DMS 273 (cell line): ENCODE measurements around the gene TSHZ2.

Experiments used
- DNase-seq: peaks from one replicate; lab custom pipeline; 2025; ENCODE audit not compliant: unreplicated experiment; lab: John Stamatoyannopoulos, UW

Gene TSHZ2

GRCh38 chr20:53227523-53227922, 255.4 kb downstream of the TSHZ2 start:
- no peak for DNase-seq

DNA sequence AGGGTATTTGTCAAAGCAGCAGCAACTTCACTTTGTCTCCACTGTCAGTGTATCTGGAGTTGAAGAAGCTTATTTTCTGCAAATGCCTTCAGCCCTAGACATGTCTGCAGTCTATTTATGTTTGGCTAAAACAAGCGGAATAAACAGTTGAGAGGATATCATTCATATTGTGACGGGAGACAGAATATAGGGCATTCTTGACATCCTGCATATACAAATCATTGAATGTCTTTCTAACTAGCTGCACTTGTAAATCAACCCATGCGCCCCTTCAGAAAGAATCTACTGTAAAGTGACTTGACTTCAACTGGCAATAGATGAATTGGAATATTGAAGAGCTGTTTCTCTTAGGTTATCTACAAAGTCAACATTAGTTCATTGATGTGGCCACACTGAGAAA, 258.9 kb downstream of the TSHZ2 start:
- DNase-seq = no peak

- DNase-seq = no peak
These were observed 265.3 kb downstream of the TSHZ2 start for GRCh38 chr20:53237461-53237860.

- no peak for DNase-seq
These were observed 266.0 kb downstream of the TSHZ2 start for GRCh38 chr20:53238121-53238660.

DNA sequence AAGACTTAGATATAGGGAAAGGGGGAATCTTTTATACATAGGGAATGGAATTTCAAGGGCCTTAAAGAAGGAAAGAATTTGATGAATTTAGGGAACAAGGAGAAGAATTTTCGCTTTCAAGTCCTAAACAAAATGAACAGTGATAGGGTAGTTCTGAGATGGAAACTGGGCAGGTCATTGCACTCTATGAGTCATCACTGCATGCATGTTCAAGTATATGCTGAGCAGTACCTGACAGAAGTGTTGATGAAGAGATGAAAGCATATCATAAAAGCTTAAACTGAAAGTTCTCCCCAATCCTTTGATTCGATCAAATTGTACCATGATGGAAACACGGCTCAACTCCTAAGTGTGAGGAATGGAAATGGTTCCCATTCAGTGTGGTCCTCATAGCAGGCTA, 271.0 kb downstream of the TSHZ2 start:
- no peak for DNase-seq

DNA sequence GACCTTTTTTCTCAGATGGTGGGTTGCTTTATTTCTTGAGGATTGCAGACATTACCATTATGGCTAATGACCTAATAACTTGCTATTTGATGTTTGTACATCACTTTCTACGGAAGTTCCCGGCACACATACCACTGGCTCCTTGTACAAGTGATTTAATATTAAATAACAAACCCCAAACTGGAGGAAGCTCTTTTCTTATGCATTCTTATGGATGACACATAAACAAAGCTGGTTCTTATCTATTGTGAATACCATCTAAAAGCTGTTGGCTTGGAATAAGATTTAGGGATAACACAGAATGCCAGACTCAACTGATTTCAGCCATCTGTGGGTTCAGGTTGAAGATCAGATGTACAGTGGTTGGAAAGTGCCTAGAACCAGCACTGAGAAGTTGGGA, 272.6 kb downstream of the TSHZ2 start:
- DNase-seq = no peak

DNA sequence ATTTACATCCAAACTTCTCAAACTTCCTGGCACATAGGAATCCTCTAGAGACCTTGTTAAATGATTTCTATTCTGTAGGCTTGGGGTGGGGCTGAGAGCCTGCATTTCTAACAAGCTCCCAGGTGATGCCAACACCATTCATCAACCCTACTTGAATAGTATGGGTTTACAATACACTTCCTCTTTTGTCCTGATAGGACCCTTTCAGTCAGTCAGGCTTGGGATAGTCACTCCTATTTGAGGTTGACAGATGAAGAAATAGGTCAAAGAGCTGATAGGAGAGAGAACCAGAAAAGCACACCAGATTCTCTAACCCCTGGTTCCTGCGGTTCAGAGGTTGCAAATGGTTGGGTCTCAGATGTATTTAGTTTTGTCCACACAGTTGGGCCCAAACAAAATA, 273.4 kb downstream of the TSHZ2 start:
- no peak for DNase-seq

GRCh38 chr20:53247468-53248103, 275.4 kb downstream of the TSHZ2 start:
- no peak for DNase-seq

DNA sequence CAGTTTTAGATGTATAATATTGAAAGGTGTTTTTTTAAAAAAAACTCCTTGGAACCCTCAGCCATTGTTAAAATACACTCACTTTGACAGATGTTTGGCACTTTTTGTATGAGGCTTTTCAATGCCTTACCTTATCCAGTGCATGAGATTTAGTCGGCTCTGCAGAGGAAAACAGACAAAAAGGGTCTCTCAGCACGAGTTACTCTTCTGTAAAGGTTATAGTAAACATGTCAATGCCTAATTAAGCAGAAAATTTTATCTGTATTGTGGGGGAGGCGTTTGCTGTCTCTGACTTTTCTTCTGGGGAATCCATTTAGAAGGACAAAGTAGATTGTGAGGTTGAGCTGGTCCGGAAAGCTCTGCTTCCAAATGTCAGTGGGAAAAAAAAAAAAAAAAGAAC, 278.3 kb downstream of the TSHZ2 start:
- DNase-seq = no peak

DNA sequence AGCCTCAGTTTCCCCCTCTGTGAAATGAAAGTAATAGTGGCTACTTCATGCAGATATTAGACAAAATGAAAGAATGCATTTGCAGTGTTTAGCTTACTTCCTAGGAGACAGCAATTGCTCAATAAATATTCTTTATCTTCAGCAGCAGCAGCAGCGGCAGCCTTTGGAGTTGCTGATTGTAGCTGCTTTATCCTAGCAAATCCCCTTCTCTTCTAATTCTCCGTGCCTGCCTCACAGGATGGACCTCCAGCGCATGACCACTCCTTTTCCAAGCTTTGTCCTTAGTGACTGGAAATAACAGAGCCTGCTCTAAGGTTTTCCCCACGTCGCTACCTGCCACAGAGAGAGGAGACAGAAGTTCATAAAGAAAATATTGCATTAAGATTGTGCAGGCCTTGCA, 279.8 kb downstream of the TSHZ2 start:
- no peak for DNase-seq

- DNase-seq = no peak
These were observed 281.5 kb downstream of the TSHZ2 start for GRCh38 chr20:53253668-53254067.

GRCh38 chr20:53255102-53255710, 283.0 kb downstream of the TSHZ2 start:
- DNase-seq = no peak

GRCh38 chr20:53258741-53259140, 286.6 kb downstream of the TSHZ2 start:
- no peak for DNase-seq

- DNase-seq = no peak
These were observed 288.0 kb downstream of the TSHZ2 start for GRCh38 chr20:53260168-53260567.

DNA sequence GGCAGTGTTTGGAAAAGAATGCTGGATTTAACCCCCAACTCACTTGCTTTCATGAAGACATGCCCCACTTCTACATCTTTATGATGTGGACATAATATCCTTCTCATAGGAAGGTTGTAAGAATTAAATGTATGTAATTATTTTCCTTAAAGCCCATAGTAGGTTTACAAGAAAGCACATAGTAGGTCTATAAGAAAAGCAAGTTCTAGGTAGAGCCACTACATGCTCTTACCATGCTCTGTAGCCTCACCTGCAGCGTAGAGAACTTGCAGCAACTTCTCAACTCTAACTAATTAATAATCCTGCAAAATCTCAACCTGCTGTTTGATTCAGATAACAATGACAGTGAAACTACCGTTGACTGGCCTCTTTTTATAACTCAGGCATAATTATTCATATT, 288.4 kb downstream of the TSHZ2 start:
- DNase-seq = no peak

DNA sequence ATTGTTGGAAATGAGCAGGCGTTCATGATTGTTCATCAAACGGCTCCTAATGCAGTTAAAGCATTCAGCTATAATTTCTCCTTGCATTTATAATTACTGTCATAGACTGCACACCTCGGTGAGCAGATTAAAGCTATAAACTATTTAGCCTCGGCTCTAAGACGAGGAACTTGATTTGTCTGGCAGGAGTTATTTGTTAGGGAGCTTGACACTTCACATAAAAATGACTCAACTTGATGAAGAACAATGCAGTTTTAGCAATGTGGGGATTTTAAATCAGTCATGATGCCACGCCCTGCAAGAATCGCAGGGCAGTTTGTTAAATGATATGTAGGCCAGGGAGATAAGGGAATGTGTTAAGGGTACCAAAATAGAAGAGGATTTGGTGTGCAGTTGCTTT, 290.2 kb downstream of the TSHZ2 start:
- no peak for DNase-seq

DNA sequence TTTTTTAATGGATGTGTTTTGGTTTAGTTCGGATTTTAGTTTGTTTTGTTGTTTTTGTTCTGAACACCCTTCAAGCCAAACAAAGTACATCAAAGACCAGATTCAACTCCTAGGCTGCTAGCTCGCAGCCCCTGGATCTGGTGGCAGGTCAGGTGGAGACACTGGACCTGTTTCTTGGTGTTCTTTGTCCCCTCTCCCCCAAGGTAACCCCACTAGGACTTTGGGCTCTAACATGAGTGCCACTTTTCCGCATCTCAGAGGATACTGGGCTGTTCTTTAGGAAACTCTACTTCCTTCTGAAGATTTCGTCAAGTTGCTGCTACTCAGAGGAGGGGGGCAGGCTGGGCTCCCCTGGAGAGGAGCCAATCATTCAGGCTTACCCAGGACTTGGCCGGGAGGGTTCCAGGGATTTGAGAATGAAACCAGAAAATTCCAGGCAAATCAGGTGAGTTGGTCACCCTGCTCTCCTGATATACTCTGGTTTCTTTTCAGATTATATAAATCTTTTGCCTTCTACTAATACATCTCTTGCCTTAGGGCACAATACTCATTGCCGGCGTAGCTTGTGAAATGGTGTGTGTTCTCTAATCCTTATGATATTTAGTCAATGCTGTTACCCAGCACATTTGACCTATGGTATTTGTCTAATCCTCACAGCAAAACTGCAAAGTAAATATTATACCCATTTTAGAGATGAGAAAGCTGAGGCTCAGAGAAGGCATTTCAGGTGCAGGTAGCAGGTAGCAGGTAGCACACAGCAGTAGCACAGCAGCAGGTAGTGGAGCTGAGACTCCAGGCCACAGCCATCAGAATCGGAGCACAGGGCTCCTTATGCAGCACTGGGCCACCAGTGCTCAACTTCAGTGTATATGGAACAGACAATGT, 291.6 kb downstream of the TSHZ2 start:
- DNase-seq = no peak

- no peak for DNase-seq
These were observed 292.4 kb downstream of the TSHZ2 start for GRCh38 chr20:53264604-53265003.

GRCh38 chr20:53265304-53265875, 293.2 kb downstream of the TSHZ2 start:
- DNase-seq = no peak

GRCh38 chr20:53269380-53269779, 297.2 kb downstream of the TSHZ2 start:
- DNase-seq = no peak

GRCh38 chr20:53270792-53271375, 298.7 kb downstream of the TSHZ2 start:
- DNase-seq = no peak
